OCI-M2 (cell line): ENCODE results near the gene AKR7A2.

Experiments used
- DNase-seq: peaks from one replicate; lab custom pipeline; 2025; ENCODE audit not compliant: unreplicated experiment; lab: John Stamatoyannopoulos, UW

The AKR7A2 gene

DNA sequence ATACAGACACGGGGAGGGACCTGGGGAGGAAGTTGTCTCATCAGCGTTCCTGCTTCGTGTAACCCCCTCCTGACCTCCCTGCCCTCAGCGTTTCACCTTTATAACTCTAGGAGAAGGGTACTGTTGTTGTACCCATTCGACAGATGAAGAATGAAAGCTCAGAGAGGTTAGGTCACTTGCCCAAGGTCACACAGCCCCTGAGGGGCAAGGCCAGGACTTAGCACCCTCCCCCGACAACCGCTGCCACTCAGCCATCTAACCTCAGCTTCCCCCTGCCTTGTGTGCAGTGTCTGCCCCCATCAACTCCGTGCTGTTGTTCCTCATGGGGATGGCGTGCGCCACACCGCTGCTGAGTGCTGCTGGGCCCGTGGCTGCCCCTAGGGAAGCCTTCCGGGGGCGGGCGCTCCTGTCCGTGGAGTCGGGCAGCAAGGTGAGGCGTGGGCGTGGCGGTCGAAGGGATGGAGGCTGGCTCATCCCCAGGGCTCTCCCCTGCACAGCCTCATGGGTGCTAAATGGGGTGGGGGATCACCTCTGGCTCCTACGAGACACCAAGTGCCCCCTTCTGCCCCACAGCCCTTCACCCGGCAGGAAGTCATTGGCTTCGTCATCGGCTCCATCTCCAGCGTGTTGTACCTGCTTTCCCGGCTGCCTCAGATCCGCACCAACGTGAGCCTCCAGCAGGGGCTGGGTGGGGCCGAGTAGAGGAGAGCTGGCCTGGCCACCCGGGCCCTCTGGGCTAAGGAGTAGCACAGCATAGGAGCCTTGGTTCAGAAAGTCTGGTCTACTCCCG lies 14.2 kb upstream of the AKR7A2 start:
- no peak for DNase-seq

- peak; percentile 52 for DNase-seq
These were observed 13.5 kb upstream of the AKR7A2 start for GRCh38 chr1:19325368-19325957.

- DNase-seq, result no peak
These were observed 12.7 kb upstream of the AKR7A2 start for GRCh38 chr1:19324665-19324990.

GRCh38 chr1:19323987-19324664 lies 12.2 kb upstream of the AKR7A2 start:
- no peak for DNase-seq

- DNase-seq, result no peak
These were observed 10.5 kb upstream of the AKR7A2 start for GRCh38 chr1:19322481-19322880.

GRCh38 chr1:19321071-19321470 lies 9.1 kb upstream of the AKR7A2 start:
- no peak for DNase-seq

- no peak for DNase-seq
These were observed 7.3 kb upstream of the AKR7A2 start for GRCh38 chr1:19319196-19319595.

DNA sequence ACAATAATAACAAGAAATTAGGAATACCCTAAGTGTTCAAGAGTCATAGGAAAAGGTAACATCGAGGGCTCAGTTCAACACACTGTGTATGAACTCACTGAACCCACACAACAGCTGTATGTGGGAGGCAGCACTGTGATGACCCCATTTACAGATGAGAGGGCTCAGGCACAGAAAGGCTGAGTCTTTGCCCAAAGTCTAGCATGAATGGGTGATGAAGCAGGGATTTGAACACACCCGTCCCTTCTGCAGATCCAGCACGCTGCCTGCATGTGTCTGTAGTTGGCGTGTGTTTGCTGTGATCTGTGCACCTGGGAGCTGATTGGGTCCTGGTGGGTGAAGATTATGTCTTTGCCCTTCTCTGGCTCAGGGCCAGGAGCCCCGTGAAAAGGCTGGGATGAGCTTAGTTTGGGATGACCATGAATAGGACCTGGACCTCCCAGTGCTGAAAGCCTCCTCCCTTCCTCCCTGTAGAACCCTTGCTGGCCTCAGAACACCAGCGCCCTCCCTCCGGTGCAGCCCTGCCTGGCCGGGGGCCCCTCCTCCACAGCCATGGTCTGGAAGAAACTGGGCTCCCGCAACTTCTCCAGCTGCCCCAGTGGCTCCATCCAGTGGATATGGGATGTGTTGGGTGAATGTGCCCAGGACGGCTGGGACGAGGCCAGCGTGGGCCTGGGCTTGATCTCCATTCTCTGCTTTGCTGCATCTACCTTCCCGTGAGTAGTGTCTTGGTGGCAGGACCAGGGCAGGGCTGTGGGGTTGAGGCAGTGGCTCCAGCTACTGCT lies 5.4 kb upstream of the AKR7A2 start:
- no peak for DNase-seq

DNA sequence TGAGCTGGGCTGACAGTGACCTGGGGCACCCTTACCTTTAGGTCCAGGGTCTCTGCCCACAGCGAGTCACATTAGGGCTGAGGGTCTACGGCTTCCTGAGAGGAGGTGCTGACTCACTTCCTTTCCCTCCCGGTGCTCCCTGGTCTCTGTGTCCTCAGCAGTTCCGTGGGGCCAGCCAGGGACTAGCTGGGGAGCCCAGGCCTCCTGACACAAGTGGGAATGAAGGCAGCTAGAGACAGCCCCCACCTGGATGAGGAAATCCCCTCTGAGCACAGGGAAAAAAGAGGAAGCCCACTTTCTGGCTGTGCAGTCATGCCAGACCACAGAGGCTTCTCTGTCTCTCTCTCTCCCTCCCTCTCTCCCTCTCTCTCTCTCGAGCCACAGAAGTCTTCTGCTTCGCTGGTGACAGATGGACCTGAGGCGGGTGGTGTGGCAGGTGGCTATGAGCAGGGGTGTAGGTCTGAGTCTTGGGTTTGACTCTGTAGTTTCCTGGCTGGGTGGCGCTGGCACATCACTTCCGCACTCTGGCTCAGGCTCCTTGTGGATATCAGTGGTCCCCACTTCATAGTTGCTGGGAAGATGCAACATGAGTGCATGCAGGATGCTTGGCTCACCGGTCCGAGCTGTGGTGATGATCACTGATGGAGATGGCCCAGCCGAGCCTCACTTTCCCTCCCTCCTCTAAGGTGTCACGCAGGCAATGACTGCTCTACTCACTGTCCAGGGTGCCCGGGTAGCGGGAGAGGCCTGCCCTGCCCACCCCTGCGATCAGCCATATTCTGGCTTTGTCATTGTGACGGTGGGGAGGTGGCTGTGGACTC lies 3.6 kb upstream of the AKR7A2 start:
- no peak for DNase-seq

DNA sequence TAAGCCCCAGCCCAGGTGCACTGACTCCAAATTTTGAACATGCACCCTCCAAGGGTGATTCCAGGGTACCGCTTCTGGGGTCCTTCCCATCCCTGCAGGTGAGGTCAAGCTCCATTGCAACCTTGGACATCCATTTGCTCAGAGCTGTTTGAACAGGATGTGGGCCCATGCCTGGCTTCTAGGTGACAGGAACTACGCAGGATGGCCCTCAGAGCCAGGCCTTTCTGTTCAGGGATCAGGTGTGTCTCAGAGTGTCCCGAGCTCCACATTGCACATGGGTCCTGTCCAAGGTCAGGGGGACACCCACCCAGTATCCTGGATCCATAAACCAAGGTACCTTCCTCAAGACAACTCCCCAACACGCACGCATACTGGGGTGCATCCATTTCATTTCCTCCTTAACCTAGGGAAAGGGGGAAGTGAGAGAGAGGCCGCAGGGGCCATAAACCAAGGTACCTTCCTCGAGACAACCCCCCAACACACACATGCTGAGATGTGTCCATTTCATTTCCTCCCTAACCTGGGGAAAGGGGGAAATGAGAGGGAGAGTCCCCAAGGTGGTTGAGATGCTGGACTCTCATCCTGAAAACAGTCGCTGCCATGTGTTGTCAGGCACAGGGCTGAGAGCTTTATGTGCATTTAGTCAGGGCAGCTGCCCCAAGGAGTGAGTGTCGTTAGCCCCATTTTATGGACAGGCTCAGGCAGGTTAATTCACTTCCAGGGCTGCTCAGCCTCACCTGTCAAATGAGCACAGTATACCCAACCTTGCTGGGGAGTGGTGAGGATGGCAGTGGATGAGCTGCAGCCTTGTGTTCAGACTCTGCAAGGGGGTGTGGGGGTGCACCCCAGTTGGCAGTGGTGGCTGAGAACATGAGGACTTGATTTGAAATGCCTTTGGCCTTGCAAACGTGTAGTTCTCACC lies 2.3 kb upstream of the AKR7A2 start:
- DNase-seq, result no peak

DNA sequence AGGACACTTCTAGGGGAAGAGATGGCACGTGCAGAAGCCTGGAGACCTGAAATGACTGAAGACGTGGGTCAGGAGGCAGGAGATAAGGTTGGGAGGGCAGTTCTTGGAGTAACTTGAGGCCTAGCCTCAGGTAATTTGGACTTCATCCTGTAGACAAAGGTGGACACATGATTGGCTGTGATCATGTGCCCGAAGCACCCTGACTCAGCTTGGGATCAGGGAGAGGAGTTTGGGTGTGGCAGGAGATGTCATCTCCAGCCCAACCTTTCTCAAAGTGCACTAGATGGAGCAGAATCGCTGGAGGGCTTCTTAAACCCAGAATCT lies 1.7 kb upstream of the AKR7A2 start:
- no peak for DNase-seq

DNA sequence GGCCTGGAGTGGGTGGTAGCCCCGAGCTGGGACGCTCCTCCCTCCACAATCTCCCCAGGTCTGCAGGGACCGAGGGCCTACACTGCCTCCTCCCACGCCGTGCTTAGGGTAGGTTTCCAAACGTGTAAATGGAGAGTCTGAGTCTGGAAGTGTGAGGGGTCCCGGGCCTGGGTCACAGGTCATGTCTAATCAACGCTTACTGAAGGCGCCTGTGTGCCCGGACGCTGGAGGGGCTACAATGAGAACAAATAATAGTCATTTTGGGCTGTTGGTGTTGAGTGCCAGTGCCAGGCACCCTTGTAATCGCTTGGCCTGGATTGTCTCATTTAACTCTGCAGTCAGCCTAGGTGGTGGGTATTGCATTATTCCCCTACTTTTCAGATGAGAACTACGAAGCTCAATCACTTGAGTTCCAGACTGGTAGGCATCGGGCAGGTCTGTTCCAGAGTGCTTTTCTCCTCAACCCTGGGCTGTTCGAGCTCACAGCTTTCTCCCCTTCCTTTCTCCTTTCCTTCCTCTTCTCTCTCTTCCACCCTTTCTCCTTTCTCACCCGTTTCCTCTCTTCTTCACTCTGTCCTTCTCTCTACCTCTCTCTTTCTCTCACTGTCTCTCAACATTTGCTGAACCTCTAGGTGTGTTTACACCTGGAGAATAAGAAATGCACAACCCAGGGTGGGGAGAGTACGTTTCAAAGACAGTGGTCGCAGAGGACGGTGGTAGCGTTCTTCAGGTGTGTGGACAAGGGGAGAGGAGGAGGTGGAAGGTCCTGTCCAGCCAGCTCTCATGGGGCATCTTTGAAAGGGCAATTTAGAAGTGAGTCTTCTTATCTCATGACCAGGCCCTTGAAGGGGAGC lies 1.1 kb upstream of the AKR7A2 start:
- no peak for DNase-seq

GRCh38 chr1:19311503-19311930 lies 427 bp downstream of the AKR7A2 start:
- DNase-seq, result no peak

GRCh38 chr1:19310720-19311502 lies 1.0 kb downstream of the AKR7A2 start:
- no peak for DNase-seq

GRCh38 chr1:19310061-19310460 lies 1.9 kb downstream of the AKR7A2 start:
- DNase-seq, result no peak

GRCh38 chr1:19309123-19309813 lies 2.7 kb downstream of the AKR7A2 start:
- DNase-seq, result no peak

DNA sequence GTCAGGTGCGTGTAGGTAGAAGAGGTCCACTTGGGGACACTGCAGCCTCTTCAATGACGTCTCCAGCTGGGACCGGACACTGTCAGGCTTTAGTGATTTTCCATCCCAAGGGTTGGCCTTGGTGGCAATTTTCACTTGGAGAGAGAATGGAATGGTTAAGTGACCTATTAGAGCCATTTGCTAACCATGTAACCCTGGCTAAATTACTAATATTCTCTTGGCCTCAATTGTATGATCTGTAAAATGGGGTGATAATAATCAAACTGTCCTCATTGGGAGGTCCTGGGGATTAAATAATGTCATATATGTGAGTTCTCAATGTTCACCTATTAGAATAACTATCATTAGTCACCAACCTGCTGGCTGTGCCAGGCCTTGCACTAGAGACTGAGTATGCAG lies 3.4 kb downstream of the AKR7A2 start:
- DNase-seq, result no peak
